SK-N-SH (cell line): Measurements from ENCODE around the gene PTEN. TPM values are rescaled to one million over a fixed set of nuclear protein-coding genes. Genes with fewer than 3 reads are reported as not detected.

ENCODE experiments used
- CTCF ChIA-PET: fragments of 300-600, 350-600 bp; formaldehyde crosslinking; extraction: SDS; loops from one replicate; lab custom pipeline; 2021; lab: Yijun Ruan, JAX
- POLR2A ChIA-PET: fragments of 350-600 bp; sonication (Branson Sonifier 250); formaldehyde crosslinking; extraction: SDS; loops from one replicate; lab custom pipeline; 2020; ENCODE audit warnings: antibody characterized with exemption, inconsistent platforms; lab: Yijun Ruan, JAX
- DNase-seq: peaks from one replicate; pipeline ENCODE4 v3.0.0; 2012
- H2AFZ ChIP-seq: fragments of 200-600 bp; sonication (generic); 2 replicates; pipeline ENCODE4 v1.8.1; 2016; ENCODE audit warnings: antibody characterized with exemption, mild to moderate bottlenecking, low read depth
- H3F3A ChIP-seq: fragments of 200-600 bp; sonication (generic); replicated peaks from 2 replicates; pipeline ENCODE3; 2016; ENCODE audit warnings: antibody characterized with exemption, mild to moderate bottlenecking; ENCODE audit not compliant: insufficient read depth
- H3K27ac ChIP-seq, 2 experiments: fragments of 200-500 bp in 1 of 2; fragments of 200-600 bp in 1 of 2; sonication (Bioruptor generic) in 1 of 2; sonication (generic), shearing (Covaris generic) in 1 of 2; 2 replicates each; pipeline versions ENCODE4 v1.5.1 to v1.6.1; 2014 to 2016; ENCODE audit warnings: low read depth in 2 of 2, inconsistent platforms in 1 of 2, low read length in 1 of 2, mild to moderate bottlenecking in 1 of 2, mixed read lengths in 1 of 2
- H3K27me3 ChIP-seq: fragments of 200-600 bp; sonication (generic), shearing (Covaris generic); 2 replicates; pipeline ENCODE4 v1.6.1; 2016; ENCODE audit warnings: mixed run types; ENCODE audit not compliant: insufficient read depth
- H3K36me3 ChIP-seq, 2 experiments: fragments of 200-500 bp in 1 of 2; fragments of 200-600 bp in 1 of 2; sonication (Bioruptor generic) in 1 of 2; sonication (generic) in 1 of 2; replicated peaks in 1 of 2; 2 replicates each; pipeline versions ENCODE3 to v1.5.1; 2014 to 2016; ENCODE audit warnings: low read length in 1 of 2, mild to moderate bottlenecking in 1 of 2; ENCODE audit not compliant: insufficient read depth in 2 of 2, control insufficient read depth in 1 of 2
- H3K4me1 ChIP-seq, 2 experiments: fragments of 200-500 bp in 1 of 2; fragments of 200-600 bp in 1 of 2; sonication (Bioruptor generic) in 1 of 2; sonication (generic), shearing (Covaris generic) in 1 of 2; 2 replicates each; pipeline versions ENCODE4 v1.5.1 to v1.6.1; 2014 to 2016; ENCODE audit warnings: low read depth in 1 of 2, low read length in 1 of 2, mixed run types in 1 of 2; ENCODE audit not compliant: insufficient read depth in 2 of 2, control insufficient read depth in 1 of 2
- H3K4me2 ChIP-seq: fragments of 200-600 bp; sonication (generic), shearing (Covaris generic); 2 replicates; pipeline ENCODE4 v1.6.1; 2017; ENCODE audit warnings: mixed run types
- H3K4me3 ChIP-seq, 2 experiments: fragments of 200-500 bp in 1 of 2; fragments of 200-600 bp in 1 of 2; sonication (Bioruptor generic) in 1 of 2; sonication (generic), shearing (Covaris generic) in 1 of 2; 2 replicates each; pipeline versions ENCODE4 v1.5.1 to v1.8.1; 2014 to 2016; ENCODE audit warnings: low read depth in 2 of 2, inconsistent platforms in 1 of 2, low read length in 1 of 2, mild to moderate bottlenecking in 1 of 2, mixed read lengths in 1 of 2, moderate library complexity in 1 of 2
- H3K79me2 ChIP-seq: fragments of 200-600 bp; sonication (generic); 2 replicates; pipeline ENCODE4 v1.8.1; 2017; ENCODE audit warnings: mild to moderate bottlenecking; ENCODE audit not compliant: insufficient read depth
- H3K9ac ChIP-seq: fragments of 200-600 bp; sonication (generic); 2 replicates; pipeline ENCODE4 v1.6.1; 2017; ENCODE audit warnings: mixed run types
- H3K9me2 ChIP-seq: fragments of 200-600 bp; sonication (generic); 2 replicates; pipeline ENCODE4 v1.6.1; 2017; ENCODE audit warnings: mixed run types
- H3K9me3 ChIP-seq: fragments of 200-600 bp; sonication (generic); 2 replicates; pipeline ENCODE4 v1.6.1; 2017; ENCODE audit warnings: mixed run types, mild to moderate bottlenecking, moderate library complexity
- H4K20me1 ChIP-seq: fragments of 200-600 bp; sonication (generic); 2 replicates; pipeline ENCODE4 v1.6.1; 2017; ENCODE audit warnings: mild to moderate bottlenecking, mixed run types; ENCODE audit not compliant: insufficient read depth
- CHD2 ChIP-seq: fragments of 150-350 bp; IDR thresholded peaks from 2 replicates; pipeline ENCODE4 v1.6.1; 2018; ENCODE audit warnings: low read length; ENCODE audit not compliant: partially characterized antibody
- EP300 ChIP-seq, 2 experiments: IDR thresholded peaks; 2 replicates each; pipeline versions ENCODE4 v1.4.0 to v1.6.1; 2012; ENCODE audit warnings: borderline replicate concordance in 1 of 2, low read depth in 1 of 2, low read length in 1 of 2
- FOSL2 ChIP-seq: IDR thresholded peaks from 2 replicates; pipeline ENCODE4 v1.4.0; 2012; ENCODE audit warnings: low read depth, mild to moderate bottlenecking, moderate library complexity, borderline replicate concordance
- FOXM1 ChIP-seq: IDR thresholded peaks from 2 replicates; pipeline ENCODE4 v1.4.0; 2012; ENCODE audit warnings: low read depth, mild to moderate bottlenecking
- GABPA ChIP-seq: IDR thresholded peaks from 2 replicates; pipeline ENCODE4 v1.4.0; 2012; ENCODE audit warnings: low read depth, mild to moderate bottlenecking
- MEF2A ChIP-seq: IDR thresholded peaks from 2 replicates; pipeline ENCODE4 v1.4.0; 2012; ENCODE audit warnings: low read depth, borderline replicate concordance
- NRF1 ChIP-seq: IDR thresholded peaks from 2 replicates; pipeline ENCODE4 v1.6.1; 2012; ENCODE audit warnings: low read depth, mild to moderate bottlenecking, low read length
- RFX5 ChIP-seq: IDR thresholded peaks from 2 replicates; pipeline ENCODE4 v1.6.1; 2012; ENCODE audit warnings: mild to moderate bottlenecking, improper control_type of control experiment, low read length
- SMC3 ChIP-seq: IDR thresholded peaks from 2 replicates; pipeline ENCODE4 v1.6.1; 2012; ENCODE audit warnings: low read depth, low read length, improper control_type of control experiment
- TAF1 ChIP-seq: IDR thresholded peaks from 2 replicates; pipeline ENCODE4 v1.6.1; 2012; ENCODE audit warnings: low read depth, mild to moderate bottlenecking, low read length, moderate library complexity, borderline replicate concordance
- WGBS: methylation state at CpG from one replicate; pipeline ENCODE4 v1.1.6; 2017; ENCODE audit warnings: low lambda C conversion rate; 5-methylcytosine and 5-hydroxymethylcytosine counted together
- polyA plus RNA-seq, 3 experiments: library from polyadenylated mRNA; depleted of rRNA; stranded (reverse); fragments of >200 nt; gene quantifications; 2 replicates each; pipeline ENCODE4 v1.2.3, GENCODE V29; 2012
- TF ChIP-seq, protein P1 (sequence below): fragments of 200-600 bp; sonication (generic); IDR thresholded peaks from 2 replicates; pipeline ENCODE4 v1.6.1; 2017; ENCODE audit warnings: antibody characterized with exemption, mild to moderate bottlenecking, moderate library complexity
- TF ChIP-seq, protein P2 (sequence below): IDR thresholded peaks from 2 replicates; pipeline ENCODE4 v1.4.0; 2012; ENCODE audit warnings: low read depth
- TF ChIP-seq, protein P3 (sequence below): fragments of 150-350 bp; IDR thresholded peaks from 2 replicates; pipeline ENCODE4 v1.6.1; 2017; ENCODE audit warnings: antibody characterized with exemption, low read length, low read depth, borderline replicate concordance
- TF ChIP-seq, protein P4 (sequence below): fragments of 150-350 bp; IDR thresholded peaks from 2 replicates; pipeline ENCODE4 v1.6.1; 2016; ENCODE audit warnings: mild to moderate bottlenecking, low read depth, low read length
- TF ChIP-seq, protein P5 (sequence below): IDR thresholded peaks from 2 replicates; pipeline ENCODE4 v1.6.1; 2012; ENCODE audit warnings: mild to moderate bottlenecking, low read depth, low read length, moderate library complexity

The PTEN gene
- polyA plus RNA-seq, 1 of the 3 experiments (the other 2 are of a cell fraction): 12.8 TPM

DNA sequence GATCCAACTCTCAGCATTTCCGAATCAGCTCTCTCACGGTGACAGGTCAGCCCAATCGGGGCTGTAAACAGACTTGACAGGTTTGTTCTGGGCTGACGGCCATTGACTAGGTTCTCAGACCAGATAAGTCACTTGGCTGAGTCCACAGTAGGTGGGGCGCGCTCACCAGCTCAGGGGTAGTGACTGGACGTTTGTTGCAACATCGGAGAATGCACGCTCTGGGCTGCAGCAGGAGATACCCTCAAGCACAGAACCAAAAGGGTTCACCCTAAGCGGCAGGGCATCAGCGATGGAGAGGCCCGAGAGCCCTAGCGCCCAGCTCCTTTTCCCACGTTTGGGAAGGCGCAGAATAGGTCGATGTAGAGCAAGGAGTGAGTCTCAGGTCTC lies 1.9 kb upstream of the PTEN start:
- POLR2A ChIA-PET: interaction anchor here (0.6 to 3.0 kb wide), 9 partner anchors 42 to 526 kb away, joined by 3 to 37 read pairs (median 6); partner anchors contain the start of gene ATAD1
- Histone ChIP-seq H3K9me2 (no peaks in the 10 kb centered on the region), H3K36me3 (peaks cover 6 to 8% of the 10 kb centered on the region in 2 experiments), H3F3A (peaks cover 33% of the 10 kb centered on the region), H3K27me3 (no peaks in the 10 kb centered on the region), H3K79me2 (peaks cover 29% of the 10 kb centered on the region), H3K27ac (peak overlapping the region in 1 of 2 experiments; percentile 97; a peak in 3 of 4 replicates), H3K4me3 (peak overlapping the region; percentile 79 to 97; a peak in 3 of 4 replicates), H3K9me3 (no peaks in the 10 kb centered on the region), H3K9ac (no peak overlapping the region), H4K20me1 (peaks cover 23% of the 10 kb centered on the region), H3K4me1 (peaks cover 0 to 13% of the 10 kb centered on the region in 2 experiments; a peak in 2 of 4 replicates), H2AFZ (peak overlapping the region; percentile 92), H3K4me2 (peak overlapping the region; percentile 96)
- TF ChIP-seq FOXM1 (no peak), RFX5 (no peak)
- TF ChIP-seq, protein P1, sequence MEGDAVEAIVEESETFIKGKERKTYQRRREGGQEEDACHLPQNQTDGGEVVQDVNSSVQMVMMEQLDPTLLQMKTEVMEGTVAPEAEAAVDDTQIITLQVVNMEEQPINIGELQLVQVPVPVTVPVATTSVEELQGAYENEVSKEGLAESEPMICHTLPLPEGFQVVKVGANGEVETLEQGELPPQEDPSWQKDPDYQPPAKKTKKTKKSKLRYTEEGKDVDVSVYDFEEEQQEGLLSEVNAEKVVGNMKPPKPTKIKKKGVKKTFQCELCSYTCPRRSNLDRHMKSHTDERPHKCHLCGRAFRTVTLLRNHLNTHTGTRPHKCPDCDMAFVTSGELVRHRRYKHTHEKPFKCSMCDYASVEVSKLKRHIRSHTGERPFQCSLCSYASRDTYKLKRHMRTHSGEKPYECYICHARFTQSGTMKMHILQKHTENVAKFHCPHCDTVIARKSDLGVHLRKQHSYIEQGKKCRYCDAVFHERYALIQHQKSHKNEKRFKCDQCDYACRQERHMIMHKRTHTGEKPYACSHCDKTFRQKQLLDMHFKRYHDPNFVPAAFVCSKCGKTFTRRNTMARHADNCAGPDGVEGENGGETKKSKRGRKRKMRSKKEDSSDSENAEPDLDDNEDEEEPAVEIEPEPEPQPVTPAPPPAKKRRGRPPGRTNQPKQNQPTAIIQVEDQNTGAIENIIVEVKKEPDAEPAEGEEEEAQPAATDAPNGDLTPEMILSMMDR: no peak
- WGBS: 98% methylated on average over 11 of the region's 16 CpGs
- no peak for DNase-seq
- CTCF ChIA-PET: interaction anchor here (1.0 to 3.8 kb wide), 6 partner anchors 10 to 703 kb away, joined by 3 to 42 read pairs (median 9); no protein-coding TSS in a partner anchor

DNA sequence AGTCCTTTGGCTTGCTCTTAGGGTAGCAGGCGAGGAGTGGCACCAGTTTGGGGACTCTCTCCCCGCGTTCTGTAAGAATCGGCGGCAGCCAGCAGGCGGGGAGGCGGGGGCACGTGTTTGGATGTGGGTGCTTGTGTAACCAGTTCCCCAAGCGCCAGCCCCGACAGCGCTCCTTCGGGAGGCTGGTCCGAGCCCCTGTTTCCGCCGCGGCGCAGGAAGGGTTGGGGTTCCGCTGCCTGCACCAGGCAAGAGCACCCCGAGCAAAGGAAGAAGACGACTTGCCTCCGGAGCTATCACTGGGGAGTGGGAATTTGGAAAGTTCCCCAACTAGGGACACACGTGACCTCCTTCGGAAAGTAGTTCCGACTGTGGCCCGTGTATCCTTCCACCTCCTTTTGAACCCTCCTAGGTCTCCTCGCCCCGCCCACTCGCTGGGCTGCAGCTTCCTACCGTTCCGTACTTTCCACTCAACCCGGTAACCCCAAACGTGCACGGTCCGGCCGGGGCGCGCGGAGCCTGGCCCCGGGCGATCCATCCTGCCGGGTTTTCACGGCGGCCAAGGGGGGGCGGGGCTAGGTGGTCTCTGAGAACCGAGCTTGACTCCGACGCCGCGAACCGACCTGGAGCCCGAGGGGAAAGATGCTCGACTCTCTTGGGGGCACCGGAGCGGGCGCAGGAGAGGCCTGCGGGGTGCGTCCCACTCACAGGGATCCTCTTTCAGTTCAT lies 1.3 kb upstream of the PTEN start:
- peak; percentile 91 for DNase-seq
- POLR2A ChIA-PET: interaction anchor here (0.6 to 3.0 kb wide), 19 partner anchors 10 to 690 kb away, joined by 3 to 37 read pairs (median 5); partner anchors contain the start of gene ATAD1
- Histone ChIP-seq H3K4me2 (peak overlapping the region; percentile 96), H2AFZ (peak overlapping the region; percentile 92), H3K4me3 (peak overlapping the region; percentile 79 to 97), H3K9ac (peak overlapping the region; percentile 94), H3K79me2 (peaks cover 35% of the 10 kb centered on the region), H3F3A (peaks cover 33% of the 10 kb centered on the region), H3K9me3 (no peaks in the 10 kb centered on the region), H3K36me3 (peaks cover 8 to 10% of the 10 kb centered on the region in 2 experiments), H4K20me1 (peaks cover 29% of the 10 kb centered on the region), H3K27ac (peak overlapping the region; percentile 85 to 97), H3K27me3 (no peaks in the 10 kb centered on the region), H3K4me1 (peaks cover 0 to 13% of the 10 kb centered on the region in 2 experiments; a peak in 2 of 4 replicates), H3K9me2 (no peaks in the 10 kb centered on the region)
- WGBS: 18% methylated on average over 29 of the region's 57 CpGs
- CTCF ChIA-PET: interaction anchor here (1.0 to 3.8 kb wide), 7 partner anchors 12 to 702 kb away, joined by 3 to 42 read pairs (median 3); no protein-coding TSS in a partner anchor
- TF ChIP-seq EP300 (IDR thresholded peaks at IDR 0.05; ENCODE audit: borderline replicate concordance in 1 of 2, low read depth in 1 of 2, low read length in 1 of 2): 0 out of 4 replicates have a peak, but pooled peaks of 1 of the 2 experiments have one; percentile 22
- TF ChIP-seq, protein P2, sequence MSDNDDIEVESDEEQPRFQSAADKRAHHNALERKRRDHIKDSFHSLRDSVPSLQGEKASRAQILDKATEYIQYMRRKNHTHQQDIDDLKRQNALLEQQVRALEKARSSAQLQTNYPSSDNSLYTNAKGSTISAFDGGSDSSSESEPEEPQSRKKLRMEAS: peak; percentile 71
- TF ChIP-seq RFX5: peak; percentile 67; the same call in 1 of the 2 replicates
- TF ChIP-seq CHD2: peak; percentile 94
- TF ChIP-seq GABPA: no peak; the same call in 1 of the 2 replicates
- TF ChIP-seq, protein P3, sequence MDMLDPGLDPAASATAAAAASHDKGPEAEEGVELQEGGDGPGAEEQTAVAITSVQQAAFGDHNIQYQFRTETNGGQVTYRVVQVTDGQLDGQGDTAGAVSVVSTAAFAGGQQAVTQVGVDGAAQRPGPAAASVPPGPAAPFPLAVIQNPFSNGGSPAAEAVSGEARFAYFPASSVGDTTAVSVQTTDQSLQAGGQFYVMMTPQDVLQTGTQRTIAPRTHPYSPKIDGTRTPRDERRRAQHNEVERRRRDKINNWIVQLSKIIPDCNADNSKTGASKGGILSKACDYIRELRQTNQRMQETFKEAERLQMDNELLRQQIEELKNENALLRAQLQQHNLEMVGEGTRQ: peak; percentile 42; the same call in 1 of the 2 replicates
- TF ChIP-seq NRF1: no peak
- peak; percentile 96 for TF ChIP-seq TAF1
- TF ChIP-seq, protein P4, sequence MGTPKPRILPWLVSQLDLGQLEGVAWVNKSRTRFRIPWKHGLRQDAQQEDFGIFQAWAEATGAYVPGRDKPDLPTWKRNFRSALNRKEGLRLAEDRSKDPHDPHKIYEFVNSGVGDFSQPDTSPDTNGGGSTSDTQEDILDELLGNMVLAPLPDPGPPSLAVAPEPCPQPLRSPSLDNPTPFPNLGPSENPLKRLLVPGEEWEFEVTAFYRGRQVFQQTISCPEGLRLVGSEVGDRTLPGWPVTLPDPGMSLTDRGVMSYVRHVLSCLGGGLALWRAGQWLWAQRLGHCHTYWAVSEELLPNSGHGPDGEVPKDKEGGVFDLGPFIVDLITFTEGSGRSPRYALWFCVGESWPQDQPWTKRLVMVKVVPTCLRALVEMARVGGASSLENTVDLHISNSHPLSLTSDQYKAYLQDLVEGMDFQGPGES: no peak
- TF ChIP-seq, protein P5, sequence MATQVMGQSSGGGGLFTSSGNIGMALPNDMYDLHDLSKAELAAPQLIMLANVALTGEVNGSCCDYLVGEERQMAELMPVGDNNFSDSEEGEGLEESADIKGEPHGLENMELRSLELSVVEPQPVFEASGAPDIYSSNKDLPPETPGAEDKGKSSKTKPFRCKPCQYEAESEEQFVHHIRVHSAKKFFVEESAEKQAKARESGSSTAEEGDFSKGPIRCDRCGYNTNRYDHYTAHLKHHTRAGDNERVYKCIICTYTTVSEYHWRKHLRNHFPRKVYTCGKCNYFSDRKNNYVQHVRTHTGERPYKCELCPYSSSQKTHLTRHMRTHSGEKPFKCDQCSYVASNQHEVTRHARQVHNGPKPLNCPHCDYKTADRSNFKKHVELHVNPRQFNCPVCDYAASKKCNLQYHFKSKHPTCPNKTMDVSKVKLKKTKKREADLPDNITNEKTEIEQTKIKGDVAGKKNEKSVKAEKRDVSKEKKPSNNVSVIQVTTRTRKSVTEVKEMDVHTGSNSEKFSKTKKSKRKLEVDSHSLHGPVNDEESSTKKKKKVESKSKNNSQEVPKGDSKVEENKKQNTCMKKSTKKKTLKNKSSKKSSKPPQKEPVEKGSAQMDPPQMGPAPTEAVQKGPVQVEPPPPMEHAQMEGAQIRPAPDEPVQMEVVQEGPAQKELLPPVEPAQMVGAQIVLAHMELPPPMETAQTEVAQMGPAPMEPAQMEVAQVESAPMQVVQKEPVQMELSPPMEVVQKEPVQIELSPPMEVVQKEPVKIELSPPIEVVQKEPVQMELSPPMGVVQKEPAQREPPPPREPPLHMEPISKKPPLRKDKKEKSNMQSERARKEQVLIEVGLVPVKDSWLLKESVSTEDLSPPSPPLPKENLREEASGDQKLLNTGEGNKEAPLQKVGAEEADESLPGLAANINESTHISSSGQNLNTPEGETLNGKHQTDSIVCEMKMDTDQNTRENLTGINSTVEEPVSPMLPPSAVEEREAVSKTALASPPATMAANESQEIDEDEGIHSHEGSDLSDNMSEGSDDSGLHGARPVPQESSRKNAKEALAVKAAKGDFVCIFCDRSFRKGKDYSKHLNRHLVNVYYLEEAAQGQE: peak; percentile 50; the same call in 1 of the 2 replicates
- TF ChIP-seq SMC3: peak; percentile 35; the same call in 1 of the 2 replicates
- TF ChIP-seq FOSL2: peak; percentile 26; the same call in 1 of the 2 replicates
- no peak for TF ChIP-seq MEF2A
